HG03571 (cell line): ENCODE measurements around the gene REPS1.

Experiments used
- ATAC-seq: cut with Tn5 transposase; IDR thresholded peaks from one replicate; pipeline ENCODE4 v1.9.1; 2021; ENCODE audit not compliant: unreplicated experiment

The REPS1 gene

DNA sequence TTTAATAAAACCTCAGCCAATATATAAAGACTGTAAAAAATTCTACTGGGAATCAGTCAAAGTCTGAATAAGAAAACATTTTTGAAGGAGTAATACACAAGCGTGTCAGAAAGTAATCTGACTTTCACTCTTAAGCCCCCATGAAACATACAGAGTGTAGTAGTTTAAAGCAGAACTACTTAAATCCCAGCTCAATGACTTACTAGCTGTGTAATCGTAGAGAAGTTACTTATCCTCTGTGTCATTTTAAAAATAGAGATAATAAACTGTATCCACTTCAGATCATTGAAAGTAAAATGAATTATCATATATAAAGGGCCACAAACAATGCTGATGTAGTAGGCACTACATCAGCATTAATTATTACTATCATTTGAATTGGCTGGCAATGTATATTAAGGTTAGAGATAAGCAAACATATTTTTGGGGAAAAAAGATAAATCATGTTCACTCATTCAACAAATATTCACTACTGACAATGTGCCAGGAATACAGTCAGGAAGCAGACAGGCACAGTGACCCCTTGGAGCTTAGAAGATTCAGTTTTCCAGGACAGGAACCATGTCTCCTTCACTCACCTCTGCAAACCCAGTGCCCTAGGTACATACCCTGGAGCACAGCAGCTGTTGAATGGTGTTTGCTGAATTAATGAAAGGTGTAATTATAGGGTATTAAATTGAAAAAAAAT, 14.4 kb downstream of the REPS1 start:
- no peak for ATAC-seq

GRCh38 chr6:138972226-138972665, 15.8 kb downstream of the REPS1 start:
- ATAC-seq, result no peak

DNA sequence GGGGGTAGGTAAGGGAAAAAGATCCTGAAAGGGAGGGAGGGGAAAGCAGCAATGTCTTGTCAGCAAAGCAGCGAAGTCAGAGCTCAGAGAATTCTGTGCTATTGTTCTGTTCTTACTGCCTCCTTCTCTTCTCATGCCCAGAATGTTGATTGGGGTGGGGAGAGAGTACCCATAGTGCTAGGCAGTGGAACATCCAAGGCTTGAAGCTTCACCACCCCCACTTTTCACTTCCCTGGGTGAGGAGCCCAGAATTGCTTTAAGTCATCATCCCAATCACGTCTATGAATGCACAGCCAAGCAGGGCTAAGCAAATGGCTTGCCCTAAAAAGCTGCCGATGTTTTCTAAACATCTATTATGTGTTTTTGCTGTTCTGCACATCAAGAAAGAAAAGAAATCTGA, 16.5 kb downstream of the REPS1 start:
- ATAC-seq, result no peak

DNA sequence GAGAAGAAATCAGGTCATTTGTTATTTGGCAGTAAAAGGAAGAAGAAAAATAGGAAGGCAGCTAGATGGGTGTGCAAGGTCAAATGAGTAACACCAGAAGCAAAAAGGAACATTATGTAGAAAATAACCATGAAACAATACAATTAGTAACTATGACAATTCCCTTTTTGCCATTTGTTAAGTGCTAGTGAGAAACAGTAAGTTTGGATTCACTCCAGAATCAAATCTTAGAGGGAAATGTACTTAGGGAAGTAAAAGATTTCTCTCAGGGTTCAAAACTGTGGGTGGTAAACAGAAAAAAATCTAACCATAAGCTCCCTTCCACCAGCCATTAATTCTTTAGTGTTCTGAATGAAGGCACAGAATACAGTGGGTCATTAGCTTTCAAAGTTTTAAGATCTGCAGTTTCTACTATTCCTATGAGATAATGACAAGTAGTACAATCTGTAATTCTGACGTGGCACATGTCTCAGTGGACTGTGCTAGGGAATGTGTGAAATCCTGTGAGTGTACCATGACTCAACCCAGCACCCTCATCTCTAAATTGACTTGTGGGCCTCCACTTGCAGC, 17.1 kb downstream of the REPS1 start:
- ATAC-seq, result no peak

DNA sequence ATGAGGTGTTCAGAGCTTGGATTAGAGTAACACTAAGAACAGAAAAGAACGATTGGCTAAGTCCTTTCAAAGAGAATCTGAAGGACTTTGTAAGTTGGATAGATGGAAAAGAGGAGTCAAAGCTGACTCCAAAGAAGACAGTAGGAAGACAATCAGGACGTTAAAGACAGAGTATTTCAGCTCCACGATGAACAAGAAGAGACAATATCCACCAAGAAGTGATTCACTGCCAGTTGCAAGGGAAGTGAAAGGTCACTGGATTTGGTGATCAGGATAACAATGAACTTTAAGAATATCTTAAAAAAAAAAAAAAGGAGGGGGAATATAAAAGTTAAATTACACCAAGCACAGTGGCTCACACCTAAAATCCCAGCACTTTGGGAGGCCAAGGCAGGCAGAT, 17.9 kb downstream of the REPS1 start:
- ATAC-seq, result no peak

DNA sequence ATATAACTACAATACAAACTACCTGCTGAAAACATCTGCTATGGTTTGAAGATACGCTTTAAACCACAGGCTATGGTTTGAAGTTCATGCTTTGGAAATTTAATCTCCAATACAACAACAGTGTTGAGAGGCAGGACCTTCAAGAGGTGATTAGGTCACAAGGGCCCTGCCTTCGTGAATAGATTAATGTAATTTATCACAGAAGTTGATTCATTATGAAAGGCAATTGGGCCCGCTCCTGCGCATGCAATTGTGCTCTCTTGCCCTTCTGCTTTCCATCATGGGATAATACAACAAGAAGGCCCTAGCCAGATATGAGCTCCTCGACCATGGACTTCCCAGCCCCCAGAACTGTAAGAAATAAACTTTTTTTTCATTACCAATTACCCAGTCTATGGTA, 21.2 kb downstream of the REPS1 start:
- no peak for ATAC-seq

GRCh38 chr6:138965971-138966370, 22.1 kb downstream of the REPS1 start:
- no peak for ATAC-seq

- ATAC-seq, result no peak
These were observed 22.7 kb downstream of the REPS1 start for GRCh38 chr6:138965291-138965874.

GRCh38 chr6:138964012-138964411, 24.0 kb downstream of the REPS1 start:
- ATAC-seq, result no peak

- no peak for ATAC-seq
These were observed 24.5 kb downstream of the REPS1 start for GRCh38 chr6:138963531-138963930.

DNA sequence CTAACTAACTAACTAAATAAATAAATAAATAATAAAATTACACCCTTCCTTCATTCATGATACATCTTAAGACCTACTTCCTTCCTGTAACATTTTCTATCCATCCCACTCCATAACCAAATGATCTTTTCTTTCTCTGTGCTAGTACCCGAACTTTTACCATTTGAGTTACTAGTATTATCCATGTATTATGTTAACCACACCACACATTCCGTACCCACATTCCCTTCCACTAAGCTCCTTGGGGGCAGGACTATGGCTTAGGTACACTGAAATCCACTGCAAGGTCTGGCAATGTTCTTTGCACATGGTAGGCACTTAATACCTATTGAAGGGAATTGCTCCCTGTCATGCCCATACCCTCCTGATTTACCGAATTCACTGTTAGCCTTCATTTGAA, 24.9 kb downstream of the REPS1 start:
- no peak for ATAC-seq

- no peak for ATAC-seq
These were observed 28.5 kb downstream of the REPS1 start for GRCh38 chr6:138959521-138959920.

DNA sequence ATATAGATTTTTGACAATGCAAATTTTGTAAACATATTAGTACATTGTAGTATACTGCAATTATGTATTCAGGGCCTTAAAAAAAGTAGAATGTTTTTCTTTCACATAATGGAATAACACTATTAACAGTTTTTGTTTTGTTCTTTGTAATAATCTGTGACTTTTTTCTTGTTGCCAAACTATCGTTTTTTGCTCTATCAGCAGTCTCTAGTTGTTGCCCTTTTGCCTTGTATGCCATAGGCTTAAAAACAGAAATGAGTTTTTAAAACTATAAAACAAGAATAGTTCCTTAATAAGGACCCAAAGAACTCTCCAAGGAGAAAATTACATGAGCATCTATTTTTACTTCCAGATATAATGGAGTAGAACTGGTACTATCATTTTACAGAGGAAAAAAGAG, 29.5 kb downstream of the REPS1 start:
- ATAC-seq, result no peak

DNA sequence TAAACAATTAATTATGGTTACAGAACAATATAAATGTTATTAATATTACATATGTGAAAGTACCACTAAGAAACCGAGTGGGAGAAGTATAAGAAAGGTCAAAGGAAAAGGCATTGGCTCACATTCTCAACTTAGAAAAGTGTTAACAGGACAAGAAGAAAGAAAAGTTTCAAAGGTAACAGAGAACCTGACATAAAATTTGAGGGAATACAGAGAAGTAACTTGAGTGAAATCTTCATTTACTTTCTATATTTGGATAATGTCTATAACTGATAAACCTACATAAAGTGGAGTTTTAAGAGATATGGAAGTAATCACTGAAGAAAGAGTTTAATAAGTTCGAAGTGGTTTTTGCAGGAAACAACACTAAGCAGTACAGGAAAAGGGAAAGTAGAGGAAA, 30.1 kb downstream of the REPS1 start:
- no peak for ATAC-seq

DNA sequence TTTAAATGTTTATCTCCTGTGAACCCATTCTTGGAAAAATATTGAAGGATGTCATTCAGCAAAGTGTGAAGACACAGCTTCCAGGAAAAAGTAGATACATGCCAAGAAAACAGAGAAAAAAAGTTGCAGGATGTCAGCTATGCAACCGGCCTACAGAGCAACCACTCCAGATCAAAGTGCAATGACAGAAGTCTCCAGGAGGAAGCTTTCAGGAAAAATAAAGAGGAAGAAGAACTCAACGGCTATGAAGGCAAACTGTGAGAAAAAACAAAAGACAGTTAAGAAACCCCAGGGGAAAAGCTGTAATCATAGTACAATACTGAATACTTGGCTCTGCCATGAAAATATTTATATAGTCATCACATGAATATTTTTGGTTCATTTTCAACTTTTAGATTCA, 30.6 kb downstream of the REPS1 start:
- ATAC-seq, result no peak

GRCh38 chr6:138956244-138956924, 31.7 kb downstream of the REPS1 start:
- no peak for ATAC-seq

DNA sequence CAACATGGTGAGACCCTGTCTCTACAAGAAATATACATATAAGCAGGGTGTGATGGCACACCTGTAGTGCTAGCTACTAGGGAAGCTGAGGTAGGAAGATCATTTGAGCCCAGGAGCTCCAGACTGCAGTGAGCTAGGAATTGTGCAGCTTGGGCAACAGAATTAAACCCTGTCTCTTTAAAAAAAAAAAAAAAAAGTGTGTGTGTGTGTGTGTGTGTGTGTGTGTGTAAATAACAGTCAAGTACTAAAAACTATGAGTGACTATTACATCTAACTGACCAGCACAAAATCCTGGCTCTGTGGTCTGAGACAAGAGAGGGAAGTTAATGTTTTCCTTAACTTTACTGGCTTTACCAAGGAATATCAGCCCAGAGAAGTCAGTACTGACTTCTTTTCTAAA, 32.8 kb downstream of the REPS1 start:
- ATAC-seq, result no peak

GRCh38 chr6:138953451-138953850, 34.6 kb downstream of the REPS1 start:
- no peak for ATAC-seq

DNA sequence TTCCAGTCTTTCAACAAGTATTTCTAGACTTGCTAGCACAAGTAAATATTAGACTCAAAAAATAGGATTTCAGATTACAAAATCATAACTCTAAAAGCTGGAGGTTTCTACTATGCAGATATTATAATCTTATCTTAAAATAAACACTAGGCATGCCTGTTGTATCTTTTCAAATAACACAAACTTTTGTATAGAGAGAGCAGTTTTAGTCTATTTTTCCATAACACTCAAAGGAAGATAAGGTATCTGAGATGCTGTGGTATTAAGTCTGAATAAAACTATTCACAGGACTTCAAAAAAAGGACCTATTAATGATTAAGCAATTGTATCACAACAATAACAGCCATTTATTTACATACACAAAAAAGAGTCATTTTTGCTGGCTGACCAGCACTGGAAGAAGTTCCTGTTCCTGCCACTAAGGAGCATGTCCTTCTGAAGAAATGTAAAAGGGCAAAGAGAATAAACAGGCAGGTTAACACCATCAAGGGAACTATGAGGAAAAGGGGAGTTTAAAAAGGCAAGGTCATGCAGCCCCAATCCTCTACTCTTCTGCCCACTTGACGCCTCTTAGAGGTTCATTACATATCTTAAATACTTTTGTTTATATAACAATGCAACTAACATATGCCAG, 39.4 kb downstream of the REPS1 start:
- ATAC-seq, result no peak

DNA sequence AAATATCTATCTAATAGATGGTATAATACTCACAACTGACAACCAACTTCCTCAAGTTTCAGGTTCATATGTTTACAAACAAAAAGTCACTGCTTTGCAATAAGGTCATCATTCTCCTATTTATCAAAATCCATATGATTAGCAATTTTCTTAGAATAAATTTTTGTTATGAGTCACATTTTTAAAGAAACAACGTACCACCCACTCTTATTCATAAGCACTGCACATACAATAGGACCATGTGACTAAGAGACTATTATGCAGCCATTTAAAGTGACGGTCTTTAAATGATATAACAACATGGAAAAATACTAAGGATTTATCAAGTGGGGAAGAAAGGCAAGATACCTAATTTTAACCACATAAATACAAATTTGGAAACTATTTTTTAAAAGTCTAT, 40.0 kb downstream of the REPS1 start:
- no peak for ATAC-seq

- no peak for ATAC-seq
These were observed 42.7 kb downstream of the REPS1 start for GRCh38 chr6:138945354-138945753.

DNA sequence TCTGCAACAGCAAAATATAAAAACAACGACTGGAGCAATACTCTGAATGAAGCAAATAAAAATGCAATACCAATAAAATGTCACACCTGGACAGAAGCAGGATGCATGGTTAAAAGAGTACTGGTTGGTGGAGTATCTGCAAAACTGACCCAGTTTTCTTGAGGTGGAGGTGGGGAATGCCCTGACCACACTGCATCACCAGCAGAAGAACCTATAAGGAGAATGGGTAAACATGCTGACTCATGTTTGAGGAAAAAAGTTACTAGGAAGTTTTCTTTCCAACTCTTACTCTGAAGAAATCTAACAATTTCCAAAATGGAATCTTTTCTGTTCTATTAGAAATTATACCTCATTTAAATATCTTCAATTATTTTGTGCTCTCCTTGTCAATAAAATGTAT, 43.6 kb downstream of the REPS1 start:
- no peak for ATAC-seq
